HL-60/S4 (cell line): Measurements from ENCODE around the gene OXLD1.

Experiments used
- in situ Hi-C: fragments of 300-500 bp; cut with MboI; formaldehyde crosslinking; loops from 2 replicates; pipeline ENCODE4 v1.14.3; 2022; ENCODE audit warnings: low sequenced_read_pairs

OXLD1 gene

GRCh38 chr17:81702934-81703746, 36.7 kb upstream of the OXLD1 start, which contains the start of gene MRPL12:
MRPL12 (plus strand) TSS chr17:81703367; CDS start chr17:81703502, 135 bp downstream.
- in situ Hi-C loops: no loop called here

DNA sequence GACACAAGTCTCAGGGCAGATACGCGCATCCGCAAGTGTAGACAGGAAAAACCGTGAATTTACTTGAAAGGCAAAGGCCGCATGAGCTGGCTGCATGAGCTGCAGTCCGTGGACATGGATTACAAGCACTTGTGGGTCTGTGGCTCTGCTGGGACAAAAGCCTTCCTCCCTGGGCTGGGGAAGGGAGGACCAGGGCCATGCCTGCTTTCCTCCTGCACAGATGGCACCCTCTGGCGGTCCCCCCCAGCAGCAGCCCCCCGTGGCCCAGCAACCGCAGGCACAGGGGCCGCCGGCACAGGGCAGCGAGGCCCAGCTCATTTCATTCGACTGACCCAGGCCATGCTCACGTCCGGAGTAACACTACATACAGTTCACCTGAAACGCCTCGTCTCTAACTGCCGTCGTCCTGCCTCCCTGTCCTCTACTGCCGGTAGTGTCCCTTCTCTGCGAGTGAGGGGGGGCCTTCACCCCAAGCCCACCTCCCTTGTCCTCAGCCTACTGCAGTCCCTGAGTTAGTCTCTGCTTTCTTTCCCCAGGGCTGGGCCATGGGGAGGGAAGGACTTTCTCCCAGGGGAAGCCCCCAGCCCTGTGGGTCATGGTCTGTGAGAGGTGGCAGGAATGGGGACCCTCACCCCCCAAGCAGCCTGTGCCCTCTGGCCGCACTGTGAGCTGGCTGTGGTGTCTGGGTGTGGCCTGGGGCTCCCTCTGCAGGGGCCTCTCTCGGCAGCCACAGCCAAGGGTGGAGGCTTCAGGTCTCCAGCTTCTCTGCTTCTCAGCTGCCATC, 35.1 kb upstream of the OXLD1 start:
- in situ Hi-C loops: no loop called here

- in situ Hi-C loops: no loop called here
These were observed 34.2 kb upstream of the OXLD1 start for GRCh38 chr17:81700353-81701287.

- in situ Hi-C loops: no loop called here
These were observed 31.0 kb upstream of the OXLD1 start for GRCh38 chr17:81697261-81698044.

DNA sequence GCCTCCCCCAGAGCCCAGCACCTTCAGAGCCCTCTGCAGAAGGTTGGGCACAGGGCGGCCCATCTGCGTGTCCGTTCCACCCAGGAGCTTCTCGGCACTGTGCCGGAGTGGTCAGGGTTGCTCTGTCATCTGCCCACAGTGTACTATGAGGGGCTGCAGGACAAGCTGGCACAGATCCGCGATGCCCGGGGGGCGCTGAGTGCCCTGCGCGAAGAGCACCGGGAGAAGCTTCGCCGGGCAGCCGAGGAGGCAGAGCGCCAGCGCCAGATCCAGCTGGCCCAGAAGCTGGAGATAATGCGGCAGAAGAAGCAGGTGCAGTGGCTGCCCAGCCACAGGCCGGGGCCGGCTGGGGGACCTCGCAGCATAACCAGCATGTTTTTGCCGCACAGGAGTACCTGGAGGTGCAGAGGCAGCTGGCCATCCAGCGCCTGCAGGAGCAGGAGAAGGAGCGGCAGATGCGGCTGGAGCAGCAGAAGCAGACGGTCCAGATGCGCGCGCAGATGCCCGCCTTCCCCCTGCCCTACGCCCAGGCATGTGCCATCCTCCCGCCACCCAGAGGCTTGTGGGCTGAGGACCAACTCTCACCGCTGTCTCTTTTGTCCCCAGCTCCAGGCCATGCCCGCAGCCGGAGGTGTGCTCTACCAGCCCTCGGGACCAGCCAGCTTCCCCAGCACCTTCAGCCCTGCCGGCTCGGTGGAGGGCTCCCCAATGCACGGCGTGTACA, 30.0 kb upstream of the OXLD1 start:
- in situ Hi-C loops: no loop called here

GRCh38 chr17:81695801-81696200, 29.4 kb upstream of the OXLD1 start:
- in situ Hi-C loops: no loop called here

- in situ Hi-C loops: no loop called here
These were observed 28.8 kb upstream of the OXLD1 start for GRCh38 chr17:81695211-81695610.

DNA sequence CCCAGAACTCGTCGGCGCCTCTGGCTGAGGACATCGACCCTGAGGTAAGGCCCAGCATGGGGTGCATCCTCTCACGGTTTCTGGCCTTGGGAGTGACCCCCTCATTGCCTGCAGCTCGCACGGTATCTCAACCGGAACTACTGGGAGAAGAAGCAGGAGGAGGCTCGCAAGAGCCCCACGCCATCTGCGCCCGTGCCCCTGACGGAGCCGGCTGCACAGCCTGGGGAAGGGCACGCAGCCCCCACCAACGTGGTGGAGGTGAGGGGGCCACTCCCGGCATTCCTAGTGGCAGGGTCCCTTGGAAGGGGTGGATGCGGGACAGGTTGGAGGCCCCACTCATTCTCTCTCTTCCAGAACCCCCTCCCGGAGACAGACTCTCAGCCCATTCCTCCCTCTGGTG, 28.4 kb upstream of the OXLD1 start:
- in situ Hi-C loops: no loop called here

GRCh38 chr17:81693509-81694210, 27.3 kb upstream of the OXLD1 start:
- in situ Hi-C loops: no loop called here

GRCh38 chr17:81691608-81692007, 25.2 kb upstream of the OXLD1 start:
- in situ Hi-C loops: no loop called here

DNA sequence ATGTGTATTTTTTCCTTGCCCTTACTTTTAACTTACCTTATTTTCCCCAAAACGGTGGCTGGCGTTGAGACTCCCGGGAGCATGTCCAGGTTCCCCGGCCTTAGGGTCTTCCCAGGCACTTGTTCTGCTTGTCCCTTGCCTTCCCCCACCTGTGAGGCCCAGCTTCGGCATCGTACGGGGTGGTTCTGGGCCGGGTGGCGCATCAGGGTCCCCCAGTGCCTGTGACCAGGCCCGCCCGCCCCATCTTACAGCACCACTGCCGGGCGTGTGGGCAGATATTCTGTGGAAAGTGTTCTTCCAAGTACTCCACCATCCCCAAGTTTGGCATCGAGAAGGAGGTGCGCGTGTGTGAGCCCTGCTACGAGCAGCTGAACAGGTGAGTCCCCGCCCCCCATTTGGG, 24.8 kb upstream of the OXLD1 start:
- in situ Hi-C loops: no loop called here

DNA sequence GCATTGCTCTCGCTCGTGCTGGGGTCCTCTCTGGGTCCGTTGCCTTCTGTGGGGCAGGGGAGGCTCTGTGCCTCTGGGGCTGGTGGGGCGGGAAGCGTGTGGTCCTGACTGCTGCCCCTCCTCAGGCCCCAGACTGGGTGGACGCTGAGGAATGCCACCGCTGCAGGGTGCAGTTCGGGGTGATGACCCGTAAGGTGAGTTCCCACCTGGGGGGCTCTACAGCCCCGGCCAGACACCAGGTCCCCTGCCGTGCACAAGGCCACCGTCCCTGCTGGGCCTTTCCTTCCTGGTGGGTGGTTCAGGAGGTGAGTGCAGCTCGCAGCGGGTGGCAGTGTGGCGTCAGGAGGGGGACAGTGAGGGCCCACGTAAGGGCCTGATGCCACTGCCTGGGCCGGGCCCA, 24.1 kb upstream of the OXLD1 start:
- in situ Hi-C loops: no loop called here

DNA sequence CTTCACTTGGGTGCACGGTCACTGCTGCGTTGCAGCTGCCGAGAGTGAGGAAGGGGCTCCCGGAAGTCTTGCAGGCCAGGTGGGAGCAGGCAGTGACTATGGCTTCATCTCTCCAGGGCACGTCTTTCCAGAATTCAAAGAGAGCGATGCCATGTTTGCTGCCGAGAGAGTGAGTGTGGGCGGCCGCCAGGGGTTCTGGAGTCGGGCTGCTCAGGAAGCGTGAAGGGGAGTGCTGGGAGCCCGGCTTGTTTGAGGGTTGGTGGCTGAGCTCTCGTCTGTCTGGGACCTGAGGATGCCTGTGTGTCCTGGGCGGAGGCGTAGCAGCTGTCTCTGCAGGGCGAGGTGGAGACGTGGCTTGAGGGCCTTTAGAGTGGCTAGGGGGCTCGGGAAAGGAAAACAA, 23.7 kb upstream of the OXLD1 start:
- in situ Hi-C loops: no loop called here

DNA sequence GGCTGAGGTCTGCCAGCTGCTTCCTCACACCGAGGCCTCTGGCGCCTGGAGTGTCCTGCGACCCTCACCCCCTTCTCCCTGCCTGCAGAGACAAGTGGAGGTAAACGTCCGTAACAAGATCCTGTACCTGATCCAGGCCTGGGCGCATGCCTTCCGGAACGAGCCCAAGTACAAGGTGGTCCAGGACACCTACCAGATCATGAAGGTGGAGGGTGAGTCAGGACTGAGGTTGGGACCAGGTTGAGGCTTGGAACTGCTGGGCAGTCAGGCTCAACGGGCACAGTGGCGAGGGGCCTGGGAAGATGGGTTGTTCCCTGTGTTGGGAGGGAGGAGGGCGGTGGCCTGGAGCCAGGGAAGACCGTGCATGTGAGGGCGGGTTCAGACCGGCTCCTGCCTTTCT, 22.2 kb upstream of the OXLD1 start:
- in situ Hi-C loops: no loop called here

DNA sequence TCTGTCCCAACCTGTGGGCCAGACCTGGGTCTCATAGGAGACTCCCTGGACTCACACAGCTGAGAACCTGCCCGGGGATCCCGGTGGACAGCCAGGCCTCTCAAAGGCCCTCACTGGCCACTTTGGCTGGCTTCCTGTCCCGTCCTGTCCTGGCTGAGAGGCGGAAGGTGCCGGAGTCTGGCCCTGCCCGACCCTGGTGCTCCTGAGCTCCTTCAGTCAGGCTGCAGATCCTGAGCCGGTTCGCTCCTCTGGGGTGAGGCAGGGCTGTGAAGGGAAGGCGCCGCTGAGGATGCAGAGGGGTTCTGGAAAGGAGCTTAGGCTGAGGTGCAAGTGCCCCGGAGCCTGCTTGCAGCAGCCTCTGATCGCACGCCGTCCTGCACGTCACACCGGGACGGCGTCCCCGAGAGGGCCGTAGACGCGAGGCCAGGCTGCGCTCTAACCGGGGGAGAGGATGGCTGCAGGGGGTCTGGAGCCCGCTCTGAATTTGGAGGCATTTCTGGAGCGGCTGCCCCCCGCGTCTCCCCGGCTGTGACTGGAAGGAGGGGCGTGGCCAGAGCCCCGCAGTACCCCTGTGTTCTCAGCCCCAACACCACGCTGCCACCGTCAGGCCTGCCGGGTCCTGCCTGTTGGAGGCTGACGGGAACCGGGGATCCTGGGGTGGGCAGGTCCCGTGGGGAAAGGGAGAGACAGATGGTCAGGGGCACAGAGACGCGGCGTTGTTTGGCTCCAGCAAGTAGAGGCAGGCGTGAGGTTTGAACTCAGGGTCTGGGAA, 21.6 kb upstream of the OXLD1 start:
- in situ Hi-C loops: no loop called here

- in situ Hi-C loops: no loop called here
These were observed 20.2 kb upstream of the OXLD1 start for GRCh38 chr17:81686614-81687013.

GRCh38 chr17:81685108-81685507, 18.7 kb upstream of the OXLD1 start:
- in situ Hi-C loops: no loop called here

GRCh38 chr17:81684442-81684911, 18.1 kb upstream of the OXLD1 start:
- in situ Hi-C loops: no loop called here
